GM12872 (cell line): ENCODE measurements around the gene MIPEP.

Experiments
- CTCF ChIP-seq: IDR thresholded peaks from 3 replicates; pipeline ENCODE4 v1.5.1; 2011; ENCODE audit warnings: low read depth, mild to moderate bottlenecking, low read length, moderate library complexity; ENCODE audit not compliant: insufficient read depth

The MIPEP gene

GRCh38 chr13:23918208-23918607, 29.0 kb upstream of the MIPEP start:
- no peak for TF ChIP-seq CTCF

- TF ChIP-seq CTCF = no peak
Measured at GRCh38 chr13:23915308-23915707, 26.1 kb upstream of the MIPEP start.

- TF ChIP-seq CTCF = no peak
Measured at GRCh38 chr13:23912469-23912868, 23.3 kb upstream of the MIPEP start.

- TF ChIP-seq CTCF = no peak
Measured at GRCh38 chr13:23909606-23910005, 20.4 kb upstream of the MIPEP start.

GRCh38 chr13:23905766-23906165, 16.6 kb upstream of the MIPEP start:
- TF ChIP-seq CTCF = no peak

- no peak for TF ChIP-seq CTCF
Measured at GRCh38 chr13:23903906-23904280, 14.7 kb upstream of the MIPEP start.

- TF ChIP-seq CTCF = no peak
Measured at GRCh38 chr13:23902975-23903905, 14.0 kb upstream of the MIPEP start.

GRCh38 chr13:23901365-23901764, 12.2 kb upstream of the MIPEP start:
- TF ChIP-seq CTCF = no peak
